Ectodermal cell (in vitro differentiated cells): Measurements from ENCODE around the gene KSR1.
"Not testable (repeated sequence)": the region's sequence is repeated elsewhere in the genome, so short reads cannot be mapped to it uniquely, and the experiment has no call there.

Experiments
- H3K27ac ChIP-seq: 2 replicates; pipeline ENCODE4 v1.7.0; 2013; ENCODE audit warnings: mild to moderate bottlenecking, low read depth, low read length; ENCODE audit not compliant: insufficient read depth, poor library complexity, severe bottlenecking
- H3K27me3 ChIP-seq: 2 replicates; pipeline ENCODE4 v1.7.0; 2013; ENCODE audit warnings: mild to moderate bottlenecking, low read length; ENCODE audit not compliant: insufficient read depth, control insufficient read depth, poor library complexity, severe bottlenecking
- H3K36me3 ChIP-seq: one replicate; pipeline ENCODE4 v1.7.0; 2013; ENCODE audit warnings: low read length; ENCODE audit not compliant: control insufficient read depth, insufficient read depth
- H3K4me1 ChIP-seq: one replicate; pipeline ENCODE4 v1.7.0; 2013; ENCODE audit warnings: low read length; ENCODE audit not compliant: control insufficient read depth, insufficient read depth
- H3K4me3 ChIP-seq: 2 replicates; pipeline ENCODE4 v1.7.0; 2013; ENCODE audit warnings: low read depth, low read length, control low read depth; ENCODE audit not compliant: insufficient read depth
- H3K9me3 ChIP-seq: 2 replicates; pipeline ENCODE4 v1.7.0; 2013; ENCODE audit warnings: mild to moderate bottlenecking, low read length, moderate library complexity; ENCODE audit not compliant: control insufficient read depth
- WGBS, 2 experiments: methylation state at CpG; one replicate each; pipeline ENCODE4 v1.1.7; 2013; ENCODE audit warnings: missing lambda C conversion rate in 2 of 2; 5-methylcytosine and 5-hydroxymethylcytosine counted together

The KSR1 gene

DNA sequence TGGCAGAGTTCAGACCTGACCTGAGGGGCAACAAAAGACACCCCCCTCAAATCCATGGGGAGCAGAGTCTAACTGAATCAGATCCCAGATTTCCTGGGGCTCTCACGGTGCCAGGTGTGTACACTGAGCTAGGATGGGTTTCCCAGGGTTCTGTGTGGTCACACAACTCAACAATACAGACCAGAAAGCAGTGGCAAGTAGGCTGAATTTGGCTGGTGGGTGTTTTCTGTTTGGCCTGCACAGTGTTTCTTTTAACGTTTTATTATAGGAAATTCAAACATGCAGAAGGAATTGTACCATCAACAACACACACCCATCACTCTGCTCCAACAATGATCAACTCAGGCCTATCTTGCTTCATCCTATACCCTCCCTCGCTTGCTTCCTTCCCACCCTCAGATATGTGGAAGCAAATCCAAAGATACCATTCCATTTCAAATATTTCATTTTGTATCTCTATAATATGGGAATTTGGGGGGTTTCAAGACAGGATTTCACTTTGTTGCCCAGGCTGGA, 179.8 kb downstream of the KSR1 start:
- H3K27ac ChIP-seq, H3K4me1 ChIP-seq: not testable (repeated sequence)
- 94 to 98% methylated on average over 3 of the region's 3 CpGs for WGBS, 2 experiments

DNA sequence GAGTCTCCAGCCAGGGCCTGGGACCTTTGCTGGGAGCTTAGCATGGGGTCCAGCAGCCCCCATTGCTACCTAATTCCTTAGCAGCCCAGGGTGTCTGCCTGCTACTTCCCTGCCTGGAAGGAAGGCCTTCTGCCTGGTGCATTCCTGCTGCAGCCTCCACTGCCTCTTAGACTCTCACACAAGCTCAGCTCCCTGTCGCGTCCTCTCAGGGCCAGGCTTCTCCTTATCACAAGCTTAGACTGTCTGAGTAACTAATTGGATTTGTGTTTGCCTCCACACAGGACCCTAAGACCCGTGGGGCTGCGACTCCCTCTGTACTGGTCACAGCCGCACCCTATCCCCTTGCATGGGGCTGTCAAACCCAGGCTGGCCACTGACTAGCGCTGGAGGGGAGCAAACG, 181.6 kb downstream of the KSR1 start:
- H3K27ac ChIP-seq, H3K36me3 ChIP-seq, H3K4me3 ChIP-seq, H3K27me3 ChIP-seq, H3K9me3 ChIP-seq, H3K4me1 ChIP-seq: not testable (repeated sequence)
- WGBS, 2 experiments = 90 to 100% methylated on average over 1 to 3 of the region's 7 CpGs

More for the DNA sequence above, 179.8 kb downstream of the KSR1 start:
- not testable (repeated sequence) for H3K9me3 ChIP-seq, H3K27me3 ChIP-seq, H3K4me3 ChIP-seq, H3K36me3 ChIP-seq

DNA sequence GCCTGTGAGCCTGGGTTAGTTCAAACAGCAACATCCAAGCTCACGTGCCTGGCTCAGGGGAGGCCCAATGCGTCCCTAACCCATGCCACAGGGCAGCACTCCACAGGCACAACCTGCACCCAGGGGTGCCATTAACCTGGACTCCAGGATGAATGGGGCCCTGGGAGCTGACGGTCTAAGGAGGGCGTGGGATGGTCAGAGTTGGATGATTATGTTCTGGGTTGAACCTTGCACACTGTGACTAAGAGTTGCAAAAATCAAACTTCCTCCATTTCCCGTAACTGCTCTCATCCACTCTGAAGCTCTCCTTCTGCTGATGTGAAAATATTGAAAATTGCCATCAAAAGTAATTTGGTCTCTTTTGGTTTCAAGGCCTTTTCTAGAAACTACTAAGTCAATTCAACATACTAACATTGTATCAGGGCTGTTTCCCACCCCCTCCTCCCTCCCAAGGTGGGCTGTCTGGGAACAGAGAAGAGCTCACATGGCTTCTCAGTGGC, 182.2 kb downstream of the KSR1 start:
- not testable (repeated sequence) for H3K27me3 ChIP-seq, H3K36me3 ChIP-seq, H3K9me3 ChIP-seq, H3K4me1 ChIP-seq, H3K4me3 ChIP-seq, H3K27ac ChIP-seq
- 90% methylated on average over 1 of the region's 5 CpGs; no CpG with 5 or more reads in 1 of the 2 experiments for WGBS, 2 experiments

DNA sequence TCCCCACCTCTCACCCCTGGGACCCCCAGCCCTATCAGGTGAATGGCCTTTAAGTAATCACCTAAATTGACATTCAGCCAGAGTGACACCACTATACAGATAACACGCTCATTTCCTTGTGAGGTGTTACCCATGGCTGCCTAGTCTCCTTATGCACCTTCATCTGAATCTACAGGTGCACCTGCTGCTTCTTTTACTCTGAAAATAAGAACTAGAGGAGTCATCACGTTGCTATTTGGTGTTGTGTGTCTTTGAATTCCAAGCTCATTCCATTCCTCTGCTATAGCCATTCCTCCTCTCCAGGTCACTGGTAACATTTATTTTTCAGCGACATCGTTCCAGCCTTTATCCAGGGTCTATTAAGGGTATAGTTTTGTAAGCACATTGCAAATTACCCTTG, 184.5 kb downstream of the KSR1 start:
- Histone ChIP-seq H3K4me1 (no peaks in the 10 kb centered on the region), H3K9me3 (no peaks in the 10 kb centered on the region), H3K36me3 (no peaks in the 10 kb centered on the region), H3K4me3 (no peak overlapping the region), H3K27ac (no peak overlapping the region), H3K27me3 (no peaks in the 10 kb centered on the region)
- 90 to 99% methylated on average over 4 of the region's 4 CpGs for WGBS, 2 experiments

DNA sequence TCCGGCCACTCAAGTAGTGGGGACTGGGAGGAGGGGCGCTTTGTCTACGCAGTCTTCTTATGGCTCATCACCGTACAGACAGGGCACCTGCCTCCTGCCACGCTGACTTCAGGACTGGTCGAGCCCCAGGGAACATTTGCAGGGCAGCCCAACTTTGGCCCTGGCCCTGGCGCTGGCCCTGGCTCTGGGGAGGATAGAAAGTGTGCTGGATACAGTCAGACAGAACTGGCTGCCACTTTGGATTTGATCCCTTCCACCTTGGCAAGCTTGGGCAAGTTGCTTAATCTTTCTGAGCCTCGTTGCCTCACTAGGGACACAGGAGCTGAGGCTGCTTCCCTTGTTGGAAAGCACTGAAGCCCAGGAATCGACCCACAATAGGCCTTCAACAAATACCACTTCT, 188.3 kb downstream of the KSR1 start:
- Histone ChIP-seq H3K27me3 (no peaks in the 10 kb centered on the region), H3K4me3 (no peak overlapping the region), H3K36me3 (no peaks in the 10 kb centered on the region), H3K27ac (no peak overlapping the region), H3K9me3 (no peaks in the 10 kb centered on the region), H3K4me1 (no peaks in the 10 kb centered on the region)
- 88% methylated on average over 9 of the region's 9 CpGs for WGBS, 2 experiments

DNA sequence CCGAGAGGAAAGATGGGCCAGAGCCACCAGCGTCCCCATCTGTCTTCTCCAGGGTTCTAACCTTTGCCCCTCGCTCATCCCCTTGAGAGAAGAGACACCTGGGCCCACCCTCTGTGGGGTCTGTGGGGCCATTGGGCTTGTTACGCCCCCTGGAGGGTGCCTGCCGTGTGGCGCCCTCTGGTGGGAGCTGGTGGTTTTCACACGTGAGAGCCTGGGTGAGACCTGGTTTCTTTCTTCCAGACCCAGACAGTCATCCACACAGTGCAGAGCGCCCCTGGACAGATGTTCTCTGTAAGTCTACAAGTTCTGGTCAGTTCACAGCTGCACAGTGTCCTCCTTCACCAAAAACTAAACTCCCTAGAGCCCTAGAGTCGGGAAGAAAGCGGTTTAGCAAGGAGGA, 189.4 kb downstream of the KSR1 start:
- H3K27ac ChIP-seq, H3K4me1 ChIP-seq, H3K4me3 ChIP-seq, H3K27me3 ChIP-seq, H3K36me3 ChIP-seq, H3K9me3 ChIP-seq: not testable (repeated sequence)
- 87 to 91% methylated on average over 2 of the region's 10 CpGs for WGBS, 2 experiments

DNA sequence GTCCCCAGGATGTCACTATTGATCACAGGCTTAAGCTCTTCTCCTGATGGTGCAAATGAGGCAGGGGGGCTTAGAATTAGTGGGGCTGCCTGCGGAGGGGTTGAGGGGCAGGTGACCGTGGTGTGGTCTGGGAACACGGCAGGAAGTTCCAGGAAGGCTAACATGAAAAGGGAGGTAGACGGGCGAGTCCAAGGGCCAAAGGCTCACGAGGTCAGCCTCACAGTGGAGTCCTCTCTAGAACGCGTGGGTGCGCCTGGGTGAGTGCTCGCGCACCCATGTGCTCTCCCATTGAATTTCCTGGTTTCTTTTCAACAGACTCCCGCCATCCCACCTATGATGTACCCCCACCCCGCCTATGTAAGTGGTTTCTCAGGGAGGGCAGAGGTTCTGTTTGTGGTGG, 190.0 kb downstream of the KSR1 start:
- Histone ChIP-seq H3K4me3 (no peak overlapping the region), H3K27me3 (no peaks in the 10 kb centered on the region), H3K4me1 (no peaks in the 10 kb centered on the region), H3K36me3 (no peaks in the 10 kb centered on the region), H3K9me3 (no peaks in the 10 kb centered on the region), H3K27ac (no peak overlapping the region)
- 94 to 96% methylated on average over 13 of the region's 13 CpGs for WGBS, 2 experiments

DNA sequence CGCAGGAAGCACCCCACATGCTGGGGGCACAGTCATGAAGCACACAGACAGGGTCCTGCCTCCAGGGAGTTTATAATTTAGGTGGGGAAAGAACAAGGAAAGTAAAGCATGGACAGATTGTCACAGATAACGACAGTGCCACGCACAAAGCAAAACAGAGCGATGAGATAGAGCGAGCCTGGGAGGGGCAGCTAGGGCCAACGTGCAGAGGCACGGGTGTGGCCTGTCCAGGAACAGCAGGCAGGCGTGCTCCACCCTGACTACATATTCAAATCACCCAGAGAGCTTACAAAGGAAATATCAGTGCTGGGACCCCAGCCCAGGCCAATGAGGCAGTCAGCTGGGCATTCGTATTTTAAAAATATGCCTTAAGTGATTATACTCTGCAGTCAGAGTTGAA, 191.5 kb downstream of the KSR1 start:
- H3K9me3 ChIP-seq = no peaks in the 10 kb centered on the region
- no peak overlapping the region for H3K27ac ChIP-seq
- H3K36me3 ChIP-seq = no peaks in the 10 kb centered on the region
- 88 to 90% methylated on average over 9 of the region's 9 CpGs for WGBS, 2 experiments
- no peak overlapping the region for H3K4me3 ChIP-seq
- no peaks in the 10 kb centered on the region for H3K27me3 ChIP-seq
- no peaks in the 10 kb centered on the region for H3K4me1 ChIP-seq

DNA sequence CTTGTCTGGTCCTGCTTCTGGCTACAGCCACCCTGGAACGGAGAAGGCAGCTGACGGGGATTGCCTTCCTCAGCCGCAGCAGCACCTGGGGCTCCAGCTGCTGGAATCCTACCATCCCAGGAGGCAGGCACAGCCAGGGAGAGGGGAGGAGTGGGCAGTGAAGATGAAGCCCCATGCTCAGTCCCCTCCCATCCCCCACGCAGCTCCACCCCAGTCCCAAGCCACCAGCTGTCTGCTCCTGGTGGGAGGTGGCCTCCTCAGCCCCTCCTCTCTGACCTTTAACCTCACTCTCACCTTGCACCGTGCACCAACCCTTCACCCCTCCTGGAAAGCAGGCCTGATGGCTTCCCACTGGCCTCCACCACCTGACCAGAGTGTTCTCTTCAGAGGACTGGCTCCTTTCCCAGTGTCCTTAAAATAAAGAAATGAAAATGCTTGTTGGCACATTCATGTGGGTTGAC, 192.9 kb downstream of the KSR1 start:
- not testable (repeated sequence) for H3K4me3 ChIP-seq, H3K9me3 ChIP-seq, H3K27me3 ChIP-seq, H3K27ac ChIP-seq, H3K4me1 ChIP-seq, H3K36me3 ChIP-seq
- WGBS, 2 experiments = 59 to 62% methylated on average over 5 of the region's 5 CpGs

DNA sequence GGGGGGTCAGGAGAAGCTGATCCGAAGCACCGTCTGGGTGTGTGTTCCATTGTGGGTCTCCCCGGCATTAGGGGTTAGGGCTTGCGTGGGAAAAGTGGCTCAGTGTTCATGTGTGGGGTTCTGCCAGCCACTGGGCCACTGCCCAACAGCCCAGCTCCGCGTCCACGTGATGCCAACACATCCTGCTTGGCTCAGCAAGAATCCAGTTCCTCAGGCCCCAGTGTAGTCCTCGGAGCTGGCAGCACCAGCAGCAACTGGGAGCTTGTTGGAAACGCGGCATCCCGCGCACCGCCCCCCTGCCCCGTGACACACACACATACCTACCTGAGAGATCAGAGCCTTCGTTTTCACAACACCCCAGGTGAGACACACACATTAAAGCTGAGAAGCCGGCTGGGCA, 193.7 kb downstream of the KSR1 start:
- Histone ChIP-seq H3K36me3 (no peaks in the 10 kb centered on the region), H3K4me1 (no peaks in the 10 kb centered on the region), H3K4me3 (no peak overlapping the region), H3K27ac (no peak overlapping the region), H3K27me3 (no peaks in the 10 kb centered on the region), H3K9me3 (no peaks in the 10 kb centered on the region)
- WGBS, 2 experiments = 91 to 92% methylated on average over 16 of the region's 16 CpGs

DNA sequence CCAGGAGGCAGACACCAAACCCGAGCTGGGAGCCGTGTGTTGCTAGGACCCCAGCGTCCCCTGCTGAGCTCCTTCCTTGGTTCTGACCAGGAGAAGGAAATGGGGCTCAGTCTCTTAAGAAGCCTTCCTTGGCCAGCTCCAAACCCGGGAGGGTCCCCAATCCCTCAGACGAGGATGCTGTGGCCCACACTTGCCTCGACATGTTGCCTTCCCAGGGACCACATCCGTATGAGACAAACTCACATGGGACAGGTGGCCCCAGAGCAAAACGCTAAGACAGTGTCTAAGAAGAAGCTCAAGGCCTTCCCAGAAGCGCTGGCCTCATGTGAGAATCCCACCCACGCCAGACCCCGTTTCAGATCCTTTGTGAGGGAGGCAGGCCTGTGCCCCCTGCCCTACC, 194.6 kb downstream of the KSR1 start:
- Histone ChIP-seq H3K27ac (no peak overlapping the region), H3K36me3 (no peaks in the 10 kb centered on the region), H3K4me3 (no peak overlapping the region), H3K9me3 (no peaks in the 10 kb centered on the region), H3K27me3 (no peaks in the 10 kb centered on the region), H3K4me1 (no peaks in the 10 kb centered on the region)
- WGBS, 2 experiments = 90 to 93% methylated on average over 11 of the region's 11 CpGs
